Panc1 (cell line): ENCODE data around the gene MAGI2. TPM values are rescaled to one million over a fixed set of nuclear protein-coding genes. Genes with fewer than 3 reads are reported as not detected.

Experiments
- ATAC-seq: fragments of 200-7000 bp; cut with Tn5 transposase; 2 replicates; pipeline ENCODE4 v1.9.1; 2020; ENCODE audit warnings: mild to moderate bottlenecking, moderate library complexity
- BruUV-seq: library from RNA; stranded (reverse); fragments of 400-500 nt; replicated peaks from 2 replicates; lab custom pipeline; 2021; lab: Mats Ljungman, UMichigan
- CTCF ChIA-PET: fragments of 300-600 bp; sonication (Branson Sonifier 250); formaldehyde crosslinking; loops from one replicate; lab custom pipeline; 2022; ENCODE audit warnings: antibody characterized with exemption; lab: Charles Lee
- POLR2A ChIA-PET: fragments of 300-600 bp; sonication (Branson Sonifier 250); formaldehyde crosslinking; loops from one replicate; lab custom pipeline; 2022; ENCODE audit warnings: antibody characterized with exemption; lab: Charles Lee
- DNase-seq: peaks from one replicate; pipeline ENCODE4 v3.0.0-alpha.2; 2010; ENCODE audit warnings: low read depth, low spot score
- H3K27ac ChIP-seq: 2 replicates; pipeline ENCODE4 v1.5.1; 2011; ENCODE audit warnings: mild to moderate bottlenecking, low read length, inconsistent platforms
- H3K27me3 ChIP-seq: fragments of 200-500 bp; sonication (Bioruptor generic); 2 replicates; pipeline ENCODE4 v1.6.0; 2014; ENCODE audit warnings: low read length, inconsistent platforms; ENCODE audit not compliant: control insufficient read depth, insufficient read depth
- H3K36me3 ChIP-seq: fragments of 200-500 bp; sonication (Bioruptor generic); 2 replicates; pipeline ENCODE4 v1.5.1; 2014; ENCODE audit warnings: inconsistent platforms, mild to moderate bottlenecking, low read length, moderate library complexity; ENCODE audit not compliant: control insufficient read depth, insufficient read depth
- H3K4me1 ChIP-seq: 2 replicates; pipeline ENCODE4 v1.5.1; 2011; ENCODE audit warnings: inconsistent platforms, mild to moderate bottlenecking, low read length, moderate library complexity; ENCODE audit not compliant: control insufficient read depth, insufficient read depth
- H3K4me3 ChIP-seq, 2 experiments: 2 replicates each; pipeline ENCODE4 v1.5.1; 2011 to 2012; ENCODE audit warnings: low read depth in 2 of 2, low read length in 2 of 2, mild to moderate bottlenecking in 2 of 2, inconsistent platforms in 1 of 2, moderate library complexity in 1 of 2
- H3K9me3 ChIP-seq: fragments of 200-500 bp; sonication (Bioruptor generic); 2 replicates; pipeline ENCODE4 v1.5.1; 2014; ENCODE audit warnings: low read depth, mild to moderate bottlenecking, inconsistent platforms, low read length, moderate library complexity; ENCODE audit not compliant: control insufficient read depth, insufficient read depth
- POLR2AphosphoS5 ChIP-seq: IDR thresholded peaks from 2 replicates; pipeline ENCODE4 v1.6.1; 2012; ENCODE audit warnings: mild to moderate bottlenecking, low read depth, low read length, moderate library complexity
- REST ChIP-seq, 2 experiments: IDR thresholded peaks; 2 replicates each; pipeline ENCODE4 v1.6.1; 2011 to 2012; ENCODE audit warnings: low read depth in 2 of 2, control low read depth in 1 of 2, low read length in 1 of 2, mild to moderate bottlenecking in 1 of 2, moderate library complexity in 1 of 2; ENCODE audit not compliant: insufficient read depth in 1 of 2
- SIN3A ChIP-seq: IDR thresholded peaks from 2 replicates; pipeline ENCODE4 v1.6.1; 2012; ENCODE audit warnings: low read depth, mild to moderate bottlenecking, low read length, moderate library complexity, borderline replicate concordance; ENCODE audit not compliant: insufficient read depth
- TCF7L2 ChIP-seq: IDR thresholded peaks from 2 replicates; pipeline ENCODE4 v1.6.1; 2011; ENCODE audit warnings: mild to moderate bottlenecking, low read depth, low read length, inconsistent platforms
- in situ Hi-C: cut with HindIII; loops from 2 replicates; pipeline ENCODE4 v1.10.0; 2016; ENCODE audit warnings: low sequenced_read_pairs, low pct_unique_long_range_greater_than_20kb
- intact Hi-C: fragments of 100-400 bp; cut with micrococcal nuclease; formaldehyde crosslinking; loops from one replicate; pipeline ENCODE4 v1.10.0; 2022; ENCODE audit not compliant: unreplicated experiment
- total RNA-seq: library from RNA; stranded (reverse); gene quantifications from one replicate; pipeline ENCODE4 v1.2.1, GENCODE V29; 2021; ENCODE audit not compliant: unreplicated experiment
- TF ChIP-seq, protein P1 (sequence below): fragments of 450-650 bp; IDR thresholded peaks from 2 replicates; pipeline ENCODE4 v1.5.1; 2017; ENCODE audit warnings: mild to moderate bottlenecking

The MAGI2 gene
- total RNA-seq, 1 experiment from 2014 or later: 5.4 TPM

DNA sequence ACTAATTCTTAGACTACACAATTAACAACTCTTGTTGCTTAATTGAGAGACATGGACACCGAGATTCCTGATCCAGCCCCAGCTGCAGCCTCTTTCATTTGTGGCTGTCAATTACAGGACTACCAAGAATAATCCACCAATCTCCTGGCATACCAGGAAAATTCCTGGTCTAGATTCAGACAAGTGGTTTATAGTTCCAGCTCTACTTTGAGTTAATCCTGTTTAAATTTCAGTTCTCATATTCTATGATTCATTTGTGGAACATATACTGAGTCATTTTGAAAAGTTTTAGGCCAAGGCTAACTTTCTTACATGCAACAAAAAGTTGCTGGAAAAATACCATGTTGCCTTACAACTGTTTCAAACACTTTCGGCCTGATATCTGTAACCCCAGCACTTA is 253.5 kb downstream of the MAGI2 start:
- no TSS peak for BruUV-seq
- Histone ChIP-seq H3K9me3 (no peaks in the 10 kb centered on the region), H3K36me3 (no peaks in the 10 kb centered on the region), H3K4me3 (no peak overlapping the region), H3K27me3 (no peaks in the 10 kb centered on the region), H3K4me1 (no peaks in the 10 kb centered on the region), H3K27ac (no peak overlapping the region)
- no peak for DNase-seq
- in situ Hi-C loops: no loop called here
- intact Hi-C loops: no loop called here
- no peak for ATAC-seq
- TF ChIP-seq TCF7L2: no peak
- no peak for TF ChIP-seq REST (IDR thresholded peaks at IDR 0.05; ENCODE audit: insufficient read depth in 1 of 2, low read depth in 2 of 2, low read length in 1 of 2)
- no peak for TF ChIP-seq SIN3A
- TF ChIP-seq POLR2AphosphoS5: no peak
- TF ChIP-seq, protein P1, sequence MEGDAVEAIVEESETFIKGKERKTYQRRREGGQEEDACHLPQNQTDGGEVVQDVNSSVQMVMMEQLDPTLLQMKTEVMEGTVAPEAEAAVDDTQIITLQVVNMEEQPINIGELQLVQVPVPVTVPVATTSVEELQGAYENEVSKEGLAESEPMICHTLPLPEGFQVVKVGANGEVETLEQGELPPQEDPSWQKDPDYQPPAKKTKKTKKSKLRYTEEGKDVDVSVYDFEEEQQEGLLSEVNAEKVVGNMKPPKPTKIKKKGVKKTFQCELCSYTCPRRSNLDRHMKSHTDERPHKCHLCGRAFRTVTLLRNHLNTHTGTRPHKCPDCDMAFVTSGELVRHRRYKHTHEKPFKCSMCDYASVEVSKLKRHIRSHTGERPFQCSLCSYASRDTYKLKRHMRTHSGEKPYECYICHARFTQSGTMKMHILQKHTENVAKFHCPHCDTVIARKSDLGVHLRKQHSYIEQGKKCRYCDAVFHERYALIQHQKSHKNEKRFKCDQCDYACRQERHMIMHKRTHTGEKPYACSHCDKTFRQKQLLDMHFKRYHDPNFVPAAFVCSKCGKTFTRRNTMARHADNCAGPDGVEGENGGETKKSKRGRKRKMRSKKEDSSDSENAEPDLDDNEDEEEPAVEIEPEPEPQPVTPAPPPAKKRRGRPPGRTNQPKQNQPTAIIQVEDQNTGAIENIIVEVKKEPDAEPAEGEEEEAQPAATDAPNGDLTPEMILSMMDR: no peak
- ChIA-PET POLR2A (no interaction called here), CTCF (no interaction called here)

DNA sequence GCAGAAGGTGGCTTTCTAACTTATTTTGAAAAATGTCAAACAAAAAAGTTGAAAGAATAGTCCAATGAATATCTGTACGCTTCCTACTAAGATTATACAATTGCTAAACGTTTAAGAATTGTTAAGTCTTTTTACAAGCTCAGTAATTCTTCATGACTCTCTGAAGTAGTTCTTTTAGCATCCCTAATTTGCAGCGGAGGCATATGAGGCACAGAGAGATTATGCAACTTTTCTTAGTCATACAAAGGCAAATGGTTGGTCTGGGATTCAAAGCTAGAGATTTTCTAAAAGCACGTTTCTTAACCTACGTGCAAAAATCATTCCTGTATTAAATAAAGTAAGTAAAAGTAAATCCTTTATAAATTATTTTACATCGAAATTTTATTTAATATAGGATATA is 254.2 kb downstream of the MAGI2 start:
- Histone ChIP-seq H3K4me3 (no peak overlapping the region), H3K4me1 (no peaks in the 10 kb centered on the region), H3K27me3 (no peaks in the 10 kb centered on the region), H3K36me3 (no peaks in the 10 kb centered on the region), H3K9me3 (no peaks in the 10 kb centered on the region), H3K27ac (no peak overlapping the region)
- intact Hi-C loops (no loop called here), in situ Hi-C loops (no loop called here)
- ATAC-seq (no peak), DNase-seq (no peak)
- TF ChIP-seq REST (IDR thresholded peaks at IDR 0.05; ENCODE audit: insufficient read depth in 1 of 2, low read depth in 2 of 2, low read length in 1 of 2) (no peak), TCF7L2 (no peak), POLR2AphosphoS5 (no peak), SIN3A (no peak)
- TF ChIP-seq, protein P1: no peak
- no TSS peak for BruUV-seq
- POLR2A ChIA-PET: no interaction called here
- CTCF ChIA-PET: no interaction called here
